Keratinocyte (primary cell): ENCODE measurements around the gene AIMP1.
"Not testable (repeated sequence)": the region's sequence is repeated elsewhere in the genome, so short reads cannot be mapped to it uniquely, and the experiment has no call there.

Experiments
- CTCF ChIP-seq, 3 experiments: IDR thresholded peaks in 1 of 3; conservative IDR thresholded peaks in 1 of 3; optimal IDR thresholded peaks in 1 of 3; 2 replicates in 2 of 3; 3 replicates in 1 of 3; pipeline versions ENCODE3 to v1.5.1; 2011; ENCODE audit warnings: low read length in 3 of 3, mild to moderate bottlenecking in 3 of 3, moderate library complexity in 2 of 3, control low read depth in 1 of 3, inconsistent platforms in 1 of 3; ENCODE audit not compliant: insufficient read depth in 2 of 3; ENCODE audit errors: extremely low read depth in 1 of 3
- EZH2 ChIP-seq: IDR thresholded peaks from one replicate; pipeline ENCODE4 v1.6.1; 2012; ENCODE audit warnings: inconsistent platforms, mild to moderate bottlenecking, low read length, moderate library complexity

GRCh38 chr4:106321814-106322213, 5.5 kb downstream of the AIMP1 start:
- TF ChIP-seq CTCF (optimal IDR thresholded peaks at IDR 0.05 in 1 of 3, IDR thresholded peaks at IDR 0.05 in 1 of 3, conservative IDR thresholded peaks at IDR 0.05 in 1 of 3; ENCODE audit: extremely low read depth in 1 of 3, insufficient read depth in 2 of 3, low read length in 3 of 3); EZH2: not testable (repeated sequence)
